NCI-H526 treated with DMSO at 0.1 percent for 48 hours (cell line): ENCODE results near the gene SSC5D.
A peak's percentile ranks its signal among the peaks of the same experiment; 100 is the strongest.

Experiments
- DNase-seq: peaks from one replicate; lab custom pipeline; 2025; lab: John Stamatoyannopoulos, UW

The SSC5D gene

GRCh38 chr19:55455576-55456235 is 32.5 kb upstream of the SSC5D start:
- DNase-seq = no peak

- DNase-seq = no peak
Measured at GRCh38 chr19:55456347-55456746, 31.9 kb upstream of the SSC5D start.

- no peak for DNase-seq
Measured at GRCh38 chr19:55457683-55458457, 30.4 kb upstream of the SSC5D start.

GRCh38 chr19:55459551-55459949 is 28.7 kb upstream of the SSC5D start:
- no peak for DNase-seq

- DNase-seq = no peak
Measured at GRCh38 chr19:55459950-55460657, 28.1 kb upstream of the SSC5D start.

GRCh38 chr19:55460670-55461258 is 27.5 kb upstream of the SSC5D start:
- peak; percentile 43 for DNase-seq

GRCh38 chr19:55461259-55461973 is 26.8 kb upstream of the SSC5D start, which contains the start of gene ISOC2:
TSS of gene ISOC2 (minus strand) at chr19:55461642. CDS start at chr19:55456486, 5,156 bp downstream.
- DNase-seq = peak; percentile 99

GRCh38 chr19:55461974-55462626 is 26.1 kb upstream of the SSC5D start:
- no peak for DNase-seq

- no peak for DNase-seq
Measured at GRCh38 chr19:55462722-55463121, 25.5 kb upstream of the SSC5D start.

GRCh38 chr19:55463583-55464031 is 24.6 kb upstream of the SSC5D start:
- no peak for DNase-seq

- DNase-seq = no peak
Measured at GRCh38 chr19:55464039-55464661, 24.1 kb upstream of the SSC5D start.

GRCh38 chr19:55464662-55465054 is 23.6 kb upstream of the SSC5D start, which contains the start of gene C19orf85:
TSS of gene C19orf85 (minus strand) at chr19:55464751. CDS start at chr19:55464554, 197 bp downstream.
- DNase-seq = no peak

- no peak for DNase-seq
Measured at GRCh38 chr19:55465460-55466240, 22.6 kb upstream of the SSC5D start.

GRCh38 chr19:55466241-55466614 is 22.0 kb upstream of the SSC5D start:
- no peak for DNase-seq

- DNase-seq = no peak
Measured at GRCh38 chr19:55467236-55468053, 20.8 kb upstream of the SSC5D start.

- DNase-seq = no peak
Measured at GRCh38 chr19:55468054-55468393, 20.2 kb upstream of the SSC5D start.

GRCh38 chr19:55471266-55471665 is 17.0 kb upstream of the SSC5D start:
- DNase-seq = no peak

- no peak for DNase-seq
Measured at GRCh38 chr19:55472463-55472862, 15.8 kb upstream of the SSC5D start.
